GM18909 (cell line): ENCODE results near the gene TNS3.

ENCODE experiments used
- ATAC-seq: cut with Tn5 transposase; IDR thresholded peaks from one replicate; pipeline ENCODE4 v1.9.1; 2021; ENCODE audit warnings: mild to moderate bottlenecking; ENCODE audit not compliant: unreplicated experiment, poor library complexity

Gene TNS3

GRCh38 chr7:47493976-47494911, 87.7 kb downstream of the TNS3 start:
- ATAC-seq, result no peak

GRCh38 chr7:47492716-47493325, 89.1 kb downstream of the TNS3 start:
- no peak for ATAC-seq

GRCh38 chr7:47490501-47491265, 91.2 kb downstream of the TNS3 start:
- ATAC-seq, result no peak

GRCh38 chr7:47489624-47490023, 92.3 kb downstream of the TNS3 start:
- ATAC-seq, result no peak

- no peak for ATAC-seq
These were observed 93.0 kb downstream of the TNS3 start for GRCh38 chr7:47488969-47489342.

GRCh38 chr7:47488201-47488968, 93.5 kb downstream of the TNS3 start:
- ATAC-seq, result no peak

GRCh38 chr7:47485640-47486435, 96.1 kb downstream of the TNS3 start:
- ATAC-seq, result no peak

- no peak for ATAC-seq
These were observed 96.8 kb downstream of the TNS3 start for GRCh38 chr7:47484923-47485639.

- no peak for ATAC-seq
These were observed 97.5 kb downstream of the TNS3 start for GRCh38 chr7:47484457-47484856.

GRCh38 chr7:47483604-47484273, 98.2 kb downstream of the TNS3 start:
- no peak for ATAC-seq

GRCh38 chr7:47482013-47482875, 99.7 kb downstream of the TNS3 start:
- ATAC-seq, result no peak

- ATAC-seq, result no peak
These were observed 100.3 kb downstream of the TNS3 start for GRCh38 chr7:47481541-47482012.

- peak; percentile 66 for ATAC-seq
These were observed 101.1 kb downstream of the TNS3 start for GRCh38 chr7:47480576-47481538.

GRCh38 chr7:47479821-47480575, 101.9 kb downstream of the TNS3 start:
- ATAC-seq, result no peak

GRCh38 chr7:47478926-47479711, 102.8 kb downstream of the TNS3 start:
- no peak for ATAC-seq
